ENCODE measurements around the gene IFNL3. TPM values are rescaled to one million over a fixed set of nuclear protein-coding genes. Genes with fewer than 3 reads are reported as not detected.

IFNL3 gene
- not detected in 2 replicates for total RNA-seq (ENCODE audit: low replicate concordance)

DNA sequence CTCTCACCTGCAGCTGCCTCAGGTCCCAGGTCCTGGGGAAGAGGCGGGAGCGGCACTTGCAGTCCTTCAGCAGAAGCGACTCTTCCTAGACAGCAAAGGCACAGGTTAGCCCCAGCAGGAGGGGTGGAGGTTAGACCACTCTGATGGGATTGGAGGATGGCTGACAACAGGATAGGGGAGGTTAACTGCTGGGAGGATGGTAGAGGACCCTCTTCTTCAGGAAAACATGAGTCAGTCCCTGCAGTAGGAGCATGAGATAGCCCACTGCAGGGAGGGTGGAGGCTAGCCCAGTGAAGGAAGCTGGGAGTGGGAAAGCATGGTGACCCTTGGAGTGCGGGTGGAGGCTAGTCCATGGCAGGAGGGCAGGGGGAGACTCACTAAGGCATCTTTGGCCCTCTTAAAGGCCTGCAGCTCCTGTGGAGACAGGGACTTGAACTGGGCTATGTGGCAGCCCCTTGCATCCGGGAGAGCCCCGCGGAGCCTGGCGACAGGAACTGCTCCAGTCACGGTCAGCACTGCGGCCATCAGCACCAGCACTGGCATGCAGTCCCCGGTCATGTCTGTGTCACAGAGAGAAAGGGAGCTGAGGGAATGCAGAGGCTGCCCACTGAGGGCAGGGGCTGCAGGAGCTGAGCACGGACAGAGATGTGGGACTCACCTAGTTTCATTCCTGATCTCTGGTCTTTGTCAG, at the start of gene IFNL3:
IFNL3 (minus strand) TSS at position 597 of the 691 bp plus-strand sequence; CDS start at position 558, 39 bp downstream.

DNA sequence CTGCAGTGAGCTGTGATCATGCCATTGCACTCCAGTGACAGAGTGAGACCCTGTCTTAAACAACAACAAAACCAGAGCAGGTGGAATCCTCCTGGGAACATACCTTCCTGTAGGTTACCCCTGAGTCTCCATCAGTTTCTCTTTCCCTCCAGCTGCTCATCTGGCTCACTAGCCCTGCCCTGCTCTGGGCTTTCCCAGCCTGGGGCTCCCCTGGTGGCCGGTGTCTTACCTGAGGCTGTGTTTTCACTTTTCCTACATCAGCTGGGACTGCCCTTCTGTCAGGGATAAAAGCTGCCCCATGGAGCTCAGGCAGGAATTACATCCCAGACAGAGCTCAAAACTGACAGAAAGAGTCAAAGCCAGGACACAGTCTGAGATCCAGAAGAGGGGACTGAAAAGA, 23.3 kb upstream of the IFNL3 start, which contains the start of gene IFNL2:
IFNL2 (plus strand) TSS at position 312 of the 400 bp plus-strand sequence. CDS start 173 bp downstream, outside the sequence.

DNA sequence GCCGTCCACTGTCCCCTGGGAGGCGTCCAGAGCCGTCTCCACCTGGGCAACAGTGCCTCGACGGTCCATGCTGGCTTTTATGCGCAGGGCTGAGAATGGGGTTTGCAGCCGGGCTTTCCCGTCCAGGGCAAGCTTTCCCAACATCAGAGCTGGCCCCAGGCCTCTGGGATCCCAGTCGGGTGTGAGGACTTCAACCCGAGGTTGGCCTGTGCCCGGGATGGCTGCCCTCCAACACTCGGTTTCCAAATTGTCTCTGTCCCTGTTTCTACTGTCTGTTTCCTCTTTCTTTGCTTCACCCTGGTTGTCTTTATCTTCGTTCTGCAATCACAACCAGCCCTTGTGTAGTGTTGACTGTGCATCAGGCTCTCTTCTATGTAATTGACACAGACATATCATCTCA, 4.0 kb upstream of the IFNL3 start, which contains the start of gene IFNL4:
IFNL4 (minus strand) TSS at position 51 of the 400 bp plus-strand sequence.

DNA sequence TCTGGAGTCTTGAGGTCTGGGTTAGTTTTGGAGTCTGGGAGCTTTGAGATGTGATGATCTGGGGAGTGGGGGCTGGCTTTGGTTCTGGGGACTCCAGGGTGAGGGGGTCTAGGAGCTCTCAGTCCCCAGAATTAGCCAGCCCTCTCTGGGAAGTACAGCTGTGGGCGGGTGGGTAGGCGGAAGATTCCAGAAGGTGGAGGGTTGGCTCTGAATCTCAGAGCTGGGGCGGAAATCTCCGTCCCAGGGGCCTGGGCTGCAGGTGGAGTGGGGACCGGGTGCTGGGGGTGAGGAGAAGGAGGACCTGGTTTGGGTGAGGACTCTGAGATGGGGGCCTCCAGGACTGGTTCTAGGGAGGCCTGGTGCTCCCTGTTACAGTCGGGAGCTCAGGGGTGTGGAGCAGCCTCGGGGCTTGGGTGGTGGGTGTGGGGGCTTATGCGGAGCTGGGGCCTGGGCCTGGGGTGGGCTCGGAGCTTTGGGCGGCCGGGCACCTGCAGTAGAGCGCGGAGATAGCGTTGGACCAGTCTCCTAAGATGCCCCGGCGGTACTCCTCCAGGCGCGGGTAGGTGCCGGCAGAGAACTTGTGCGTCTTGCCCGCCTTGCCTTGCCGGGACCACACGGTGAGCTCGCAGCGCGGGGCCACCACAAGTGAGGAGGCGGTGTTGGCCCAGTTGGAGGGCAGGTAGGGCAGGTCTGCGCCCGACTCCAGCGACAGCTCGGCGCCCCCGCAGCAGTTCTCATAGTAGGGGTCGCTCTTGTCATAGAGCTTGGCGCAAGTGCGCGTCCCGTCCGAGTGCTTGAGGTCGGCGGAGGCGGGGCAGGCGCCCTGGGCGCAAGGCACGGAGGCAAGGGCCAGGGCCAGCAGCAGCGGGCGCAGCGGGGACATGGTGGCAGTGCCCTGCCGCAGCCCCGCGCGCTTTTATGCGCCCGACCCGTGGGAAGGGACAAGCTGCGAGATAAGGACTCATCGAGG, 41.1 kb downstream of the IFNL3 start, which contains the start of gene SYCN:
SYCN (minus strand) TSS at position 892 of the 970 bp plus-strand sequence; CDS start at position 883, 9 bp downstream.

DNA sequence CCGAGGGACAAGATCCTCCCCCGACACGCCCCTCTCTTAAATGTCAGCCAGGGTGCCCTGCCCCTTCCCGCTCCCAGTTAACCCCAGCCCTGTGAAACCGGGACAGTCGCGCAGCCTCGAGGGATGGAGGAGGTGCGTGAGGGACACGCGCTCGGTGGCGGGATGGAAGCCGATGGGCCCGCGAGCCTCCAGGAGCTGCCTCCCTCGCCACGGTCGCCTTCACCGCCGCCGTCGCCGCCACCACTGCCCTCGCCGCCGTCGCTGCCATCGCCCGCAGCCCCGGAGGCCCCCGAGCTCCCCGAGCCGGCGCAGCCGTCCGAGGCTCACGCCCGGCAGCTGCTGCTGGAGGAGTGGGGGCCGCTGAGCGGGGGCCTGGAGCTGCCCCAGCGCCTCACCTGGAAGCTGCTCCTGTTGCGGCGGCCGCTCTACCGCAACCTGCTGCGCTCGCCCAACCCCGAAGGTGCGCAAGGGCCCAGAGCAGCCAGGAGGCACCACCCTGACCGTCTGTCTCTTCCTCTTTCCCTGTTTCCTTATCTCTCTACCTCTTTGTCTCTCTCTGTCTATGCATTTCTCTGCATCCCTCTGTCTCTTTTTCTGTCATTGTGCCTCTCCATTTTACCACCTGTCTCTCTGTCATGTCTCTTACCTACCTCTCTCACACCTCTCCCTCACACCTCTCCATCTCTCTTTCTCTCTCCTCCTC, 47.8 kb downstream of the IFNL3 start, which contains the start of gene NCCRP1:
NCCRP1 (plus strand) TSS at position 105 of the 703 bp plus-strand sequence; CDS start at position 124, 19 bp downstream.

Other genes with a start within 250 kb of the IFNL3 start
- gene FBXO27, start 212.5 kb downstream of the IFNL3 start, total RNA-seq (ENCODE audit: low replicate concordance): 1.8 and 2.0 TPM in 2 replicates
- 0.23 and 0.30 TPM in 2 replicates for gene ACP7, start 160.6 kb downstream of the IFNL3 start, total RNA-seq (ENCODE audit: low replicate concordance)
- gene PAK4, start 119.2 kb downstream of the IFNL3 start, total RNA-seq (ENCODE audit: low replicate concordance): 2.5 and 5.6 TPM in 2 replicates
- not detected in 2 replicates for gene NCCRP1, start 48.0 kb downstream of the IFNL3 start, total RNA-seq (ENCODE audit: low replicate concordance)
- gene SYCN, start 40.7 kb downstream of the IFNL3 start, total RNA-seq (ENCODE audit: low replicate concordance): not detected in 2 replicates
- not detected in 2 replicates for gene IFNL4, start 3.9 kb upstream of the IFNL3 start, total RNA-seq (ENCODE audit: low replicate concordance)
- gene IFNL2, start 23.4 kb upstream of the IFNL3 start, total RNA-seq (ENCODE audit: low replicate concordance): not detected in 2 replicates
- gene IFNL1, start 51.4 kb upstream of the IFNL3 start, total RNA-seq (ENCODE audit: low replicate concordance): not detected in 2 replicates
- gene LRFN1, start 75.9 kb upstream of the IFNL3 start, total RNA-seq (ENCODE audit: low replicate concordance): 0.08 and 0.12 TPM in 2 replicates
- gene GMFG, start 91.0 kb upstream of the IFNL3 start, total RNA-seq (ENCODE audit: low replicate concordance): 0.60 and 0.70 TPM in 2 replicates
- gene SAMD4B, start 97.4 kb upstream of the IFNL3 start, total RNA-seq (ENCODE audit: low replicate concordance): 22.5 and 38.7 TPM in 2 replicates
- gene PAF1, start 146.1 kb upstream of the IFNL3 start, total RNA-seq (ENCODE audit: low replicate concordance): 40.4 and 86.8 TPM in 2 replicates
- 9.4 and 11.0 TPM in 2 replicates for gene MED29, start 146.4 kb upstream of the IFNL3 start, total RNA-seq (ENCODE audit: low replicate concordance)
- gene ZFP36, start 161.8 kb upstream of the IFNL3 start, total RNA-seq (ENCODE audit: low replicate concordance): 0.60 and 3.7 TPM in 2 replicates
- gene PLEKHG2, start 167.7 kb upstream of the IFNL3 start, total RNA-seq (ENCODE audit: low replicate concordance): 5.1 and 20.7 TPM in 2 replicates
- gene RPS16, start 190.9 kb upstream of the IFNL3 start, total RNA-seq (ENCODE audit: low replicate concordance): 185 and 379 TPM in 2 replicates
- 56.4 and 138 TPM in 2 replicates for gene SUPT5H, start 200.6 kb upstream of the IFNL3 start, total RNA-seq (ENCODE audit: low replicate concordance)
- gene TIMM50, start 235.8 kb upstream of the IFNL3 start, total RNA-seq (ENCODE audit: low replicate concordance): 46.9 and 63.3 TPM in 2 replicates